ENCODE measurements around the gene GCNA. TPM values are rescaled to one million over a fixed set of nuclear protein-coding genes. Genes with fewer than 3 reads are reported as not detected.
A peak's percentile ranks its signal among the peaks of the same experiment; 100 is the strongest.

GCNA gene
- total and polyA plus RNA-seq, 2 experiments from 2014 or later: 1.2 to 1.5 TPM

GRCh38 chrX:71581210-71581609 lies 3.0 kb downstream of the GCNA start:
- TF ChIP-seq ZNF331 (CRISPR knock-in tag; IDR thresholded peaks at IDR 0.05; ENCODE audit: low read depth) (no peak), EZH2phosphoT487 (IDR thresholded peaks at IDR 0.05; ENCODE audit: unreplicated experiment) (no peak), CREB1 (CRISPR knock-in tag; IDR thresholded peaks at IDR 0.05; ENCODE audit: low read depth) (no peak), EZH2 (IDR thresholded peaks at IDR 0.05; ENCODE audit: low read depth, unreplicated experiment) (no peak), STAT1 (IDR thresholded peaks at IDR 0.05; ENCODE audit: unreplicated experiment) (no peak), ETS1 (IDR thresholded peaks at IDR 0.05) (no peak)
- Mint-ChIP-seq H3K27me3 (ENCODE audit: insufficient read depth, low read depth, poor library complexity) (peaks cover 7% of the 10 kb centered on the region), H3K4me3 (no peak overlapping the region), H3K27ac (no peak overlapping the region; the same call in 1 of the 2 replicates), H3K36me3 (ENCODE audit: low read depth) (peaks cover 27% of the 10 kb centered on the region), H3K4me1 (peaks cover 5% of the 10 kb centered on the region; the same call in 2 of the 3 replicates), H3K9me3 (no peaks in the 10 kb centered on the region)
- DNase-seq (ENCODE audit: low spot score): no peak
- H3K9me2 ChIP-seq (ENCODE audit: insufficient read depth): no peaks in the 10 kb centered on the region
- no peak overlapping the region for H2AFZ ChIP-seq
- no peaks in the 10 kb centered on the region for H4K20me1 ChIP-seq (replicated peaks; ENCODE audit: insufficient read depth)
- H3K4me3 ChIP-seq: no peak overlapping the region
- H3K36me3 ChIP-seq (ENCODE audit: insufficient read depth): no peaks in the 10 kb centered on the region
- H3K27me3 ChIP-seq (ENCODE audit: insufficient read depth): no peaks in the 10 kb centered on the region
- H3F3A ChIP-seq (replicated peaks; ENCODE audit: low read depth): no peaks in the 10 kb centered on the region
- H3K4me1 ChIP-seq (ENCODE audit: insufficient read depth): no peaks in the 10 kb centered on the region
- H3K27ac ChIP-seq (ENCODE audit: low read depth): peak overlapping the region; percentile 69; the same call in 1 of the 2 replicates
- no peak for ATAC-seq
- no peak overlapping the region for H3K4me2 ChIP-seq
- no peaks in the 10 kb centered on the region for H3K79me2 ChIP-seq (replicated peaks; ENCODE audit: insufficient read depth)

DNA sequence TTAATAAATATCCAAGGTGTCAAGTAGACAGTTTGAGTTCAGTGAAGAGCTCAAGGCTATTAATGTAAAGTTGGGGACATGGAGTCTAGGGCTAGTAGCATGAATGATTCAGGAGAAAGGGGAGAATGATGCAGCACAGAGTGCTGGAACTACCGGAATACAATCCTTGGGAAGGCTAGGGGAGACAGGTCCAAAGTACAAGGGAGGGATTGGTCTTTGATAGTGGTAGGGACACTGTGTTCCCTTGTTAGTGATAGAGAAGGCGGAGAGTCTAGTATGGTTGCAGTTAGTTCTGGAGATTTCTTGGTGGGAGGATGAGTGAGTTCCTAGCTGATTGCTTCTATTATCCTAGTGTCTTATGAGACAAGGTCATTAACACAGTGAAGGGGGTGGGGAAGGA lies 8.7 kb downstream of the GCNA start:
- no peaks in the 10 kb centered on the region for H3K36me3 ChIP-seq (ENCODE audit: insufficient read depth)
- H3F3A ChIP-seq (replicated peaks; ENCODE audit: low read depth): no peaks in the 10 kb centered on the region
- Mint-ChIP-seq H3K9me3 (no peaks in the 10 kb centered on the region; the same call in 2 of the 3 replicates), H3K27me3 (ENCODE audit: insufficient read depth, low read depth, poor library complexity) (no peaks in the 10 kb centered on the region), H3K36me3 (ENCODE audit: low read depth) (peaks cover 3% of the 10 kb centered on the region; the same call in 1 of the 3 replicates), H3K4me3 (no peak overlapping the region), H3K4me1 (peaks cover 4% of the 10 kb centered on the region; the same call in 2 of the 3 replicates), H3K27ac (no peak overlapping the region)
- no peak for ATAC-seq
- H4K20me1 ChIP-seq (replicated peaks; ENCODE audit: insufficient read depth): no peaks in the 10 kb centered on the region
- H3K4me2 ChIP-seq: no peak overlapping the region
- no peaks in the 10 kb centered on the region for H3K4me1 ChIP-seq (ENCODE audit: insufficient read depth)
- no peaks in the 10 kb centered on the region for H3K27me3 ChIP-seq (ENCODE audit: insufficient read depth)
- H2AFZ ChIP-seq: no peak overlapping the region
- DNase-seq (ENCODE audit: low spot score): no peak
- no peak overlapping the region for H3K4me3 ChIP-seq
- no peaks in the 10 kb centered on the region for H3K9me2 ChIP-seq (ENCODE audit: insufficient read depth)
- H3K79me2 ChIP-seq (replicated peaks; ENCODE audit: insufficient read depth): no peaks in the 10 kb centered on the region
- no peak overlapping the region for H3K27ac ChIP-seq (ENCODE audit: low read depth)
- TF ChIP-seq ETS1 (IDR thresholded peaks at IDR 0.05): no peak
- no peak for TF ChIP-seq EZH2 (IDR thresholded peaks at IDR 0.05; ENCODE audit: low read depth, unreplicated experiment)
- TF ChIP-seq EZH2phosphoT487 (IDR thresholded peaks at IDR 0.05; ENCODE audit: unreplicated experiment): no peak
- TF ChIP-seq ZNF114 (CRISPR knock-in tag; IDR thresholded peaks at IDR 0.05): no peak
- no peak for TF ChIP-seq POLR2AphosphoS5 (IDR thresholded peaks at IDR 0.05; ENCODE audit: low read depth)
- TF ChIP-seq CTCF (conservative IDR thresholded peaks at IDR 0.05; ENCODE audit: low read depth in 2 of 2): no peak
- no peak for TF ChIP-seq STAT1 (IDR thresholded peaks at IDR 0.05; ENCODE audit: unreplicated experiment)
- no peak for TF ChIP-seq CREB1 (CRISPR knock-in tag; IDR thresholded peaks at IDR 0.05; ENCODE audit: low read depth)
- TF ChIP-seq NANOG (IDR thresholded peaks at IDR 0.05; ENCODE audit: borderline replicate concordance): no peak
- TF ChIP-seq REST (IDR thresholded peaks at IDR 0.05; ENCODE audit: unreplicated experiment): no peak
- TF ChIP-seq JUNB (IDR thresholded peaks at IDR 0.05; ENCODE audit: unreplicated experiment): no peak

All from GM23338 (cell line).